Left hindlimb (tissue), 1 donor: ENCODE measurements around the gene AP1S2.
"Not testable (repeated sequence)": the region's sequence is repeated elsewhere in the genome, so short reads cannot be mapped to it uniquely, and the experiment has no call there.

Experiments
- DNase-seq: peaks from one replicate; pipeline ENCODE4 v3.0.0-alpha.2; 2018

AP1S2 gene

GRCh38 chrX:15854080-15854655, 445 bp downstream of the AP1S2 start:
- DNase-seq, result peak; percentile 59

- DNase-seq, result no peak
These were observed 980 bp downstream of the AP1S2 start for GRCh38 chrX:15853586-15854079.

- no peak for DNase-seq
These were observed 5.1 kb downstream of the AP1S2 start for GRCh38 chrX:15849555-15849954.

GRCh38 chrX:15848576-15848975, 6.0 kb downstream of the AP1S2 start:
- DNase-seq, result no peak

DNA sequence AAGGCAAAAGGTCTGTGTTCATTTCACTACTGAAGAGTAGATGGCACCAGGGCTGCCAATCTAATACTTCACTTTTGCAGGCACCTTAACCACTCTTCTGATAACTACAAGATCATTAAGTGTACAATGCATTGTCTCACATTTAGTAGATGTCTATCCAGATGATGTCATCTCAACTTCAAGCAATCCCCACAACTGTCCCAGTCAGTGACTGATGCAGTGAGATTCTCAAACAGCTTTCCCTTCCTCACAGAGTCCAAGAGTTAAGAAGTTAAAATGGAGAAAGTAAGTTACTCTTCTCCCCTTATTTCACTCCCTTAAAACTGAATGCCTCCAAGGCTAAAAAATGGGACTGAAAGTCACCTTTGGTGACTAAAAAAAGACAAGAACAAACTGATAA, 10.7 kb downstream of the AP1S2 start:
- no peak for DNase-seq

DNA sequence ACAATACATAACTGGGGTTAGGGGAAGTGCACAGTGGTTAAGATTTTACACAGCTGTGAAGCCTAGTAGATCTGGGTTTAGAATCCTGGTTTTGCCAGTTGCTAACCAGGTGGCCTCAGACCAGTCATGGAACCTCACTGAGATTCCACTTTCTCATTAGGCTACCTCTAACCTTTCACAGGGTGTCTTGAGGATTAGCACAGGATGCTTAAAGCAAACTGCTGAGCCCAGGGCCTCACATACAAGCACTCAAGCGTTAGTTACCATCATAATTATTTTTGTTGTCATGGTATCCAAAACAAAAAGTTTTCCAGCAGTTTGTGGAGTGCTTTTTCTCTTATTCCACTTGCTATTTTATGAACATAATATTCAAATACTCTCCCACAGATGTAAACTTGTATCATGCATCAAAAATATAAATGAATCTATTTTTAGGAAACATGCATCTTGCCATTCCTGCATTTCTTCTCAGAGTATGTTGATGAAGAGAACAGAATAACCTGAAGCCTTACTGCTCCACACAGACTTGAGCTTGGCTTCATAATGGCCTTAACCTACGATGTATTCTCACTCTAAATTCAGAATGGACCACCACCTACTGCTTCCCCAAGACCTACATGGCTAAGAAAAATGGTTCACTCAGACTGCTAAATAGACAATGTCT, 12.6 kb downstream of the AP1S2 start:
- DNase-seq, result no peak

GRCh38 chrX:15838017-15838416, 16.6 kb downstream of the AP1S2 start:
- DNase-seq, result no peak

GRCh38 chrX:15834827-15835595, 19.6 kb downstream of the AP1S2 start:
- DNase-seq, result no peak

DNA sequence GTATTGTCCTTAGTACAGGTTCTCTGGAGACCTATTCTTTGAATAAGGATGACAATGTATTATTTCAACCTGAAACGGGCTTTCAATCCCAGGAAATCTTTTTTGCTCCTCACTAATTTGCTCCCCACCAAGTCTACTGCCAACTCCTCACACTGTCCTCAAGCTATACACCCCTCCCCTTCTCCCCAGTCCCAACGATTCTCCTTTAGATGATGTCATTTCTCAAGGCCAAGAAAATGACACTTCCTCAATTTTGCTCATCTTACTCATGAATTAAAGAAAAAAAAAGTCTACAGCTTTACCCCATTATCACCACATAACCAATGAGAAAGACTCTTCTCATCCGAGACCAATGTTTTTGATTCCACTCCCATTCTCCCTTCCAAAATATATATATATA, 20.6 kb downstream of the AP1S2 start:
- no peak for DNase-seq

DNA sequence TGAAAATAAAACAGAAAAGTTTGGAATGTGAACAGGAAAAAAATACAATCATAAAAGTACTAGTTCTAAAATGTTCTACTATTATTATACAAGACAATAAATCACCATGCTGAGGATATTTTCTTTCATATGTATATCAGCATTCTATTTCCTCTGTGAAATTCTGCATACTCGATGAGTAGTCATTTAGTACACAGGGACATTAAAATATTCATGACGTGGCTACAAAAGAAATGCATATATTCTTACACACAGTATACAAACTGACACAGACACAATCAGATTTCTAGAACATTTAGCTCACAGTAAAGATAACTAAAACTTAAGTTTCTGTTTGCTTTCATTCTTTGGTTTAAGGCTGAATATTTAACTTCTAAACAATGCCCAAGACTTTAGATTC, 23.3 kb downstream of the AP1S2 start:
- DNase-seq, result not testable (repeated sequence)

DNA sequence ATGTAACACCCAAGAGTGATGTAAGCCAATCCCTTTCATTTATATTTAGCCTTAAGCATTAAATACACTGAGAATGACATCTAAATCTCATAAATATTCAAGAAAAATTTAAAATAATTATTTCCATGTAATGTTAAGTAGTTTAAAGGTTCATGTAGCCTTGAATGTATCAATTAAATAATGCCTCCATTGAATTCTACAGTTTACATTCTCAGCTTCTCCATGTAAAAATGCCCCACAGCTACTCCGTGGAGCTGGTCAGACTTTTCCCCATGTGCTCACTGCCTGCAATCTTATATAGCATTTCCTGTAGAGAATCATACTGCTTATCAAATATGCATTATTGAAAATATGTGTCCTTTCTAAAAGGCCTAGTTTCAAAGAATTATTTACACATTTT, 25.4 kb downstream of the AP1S2 start:
- no peak for DNase-seq

DNA sequence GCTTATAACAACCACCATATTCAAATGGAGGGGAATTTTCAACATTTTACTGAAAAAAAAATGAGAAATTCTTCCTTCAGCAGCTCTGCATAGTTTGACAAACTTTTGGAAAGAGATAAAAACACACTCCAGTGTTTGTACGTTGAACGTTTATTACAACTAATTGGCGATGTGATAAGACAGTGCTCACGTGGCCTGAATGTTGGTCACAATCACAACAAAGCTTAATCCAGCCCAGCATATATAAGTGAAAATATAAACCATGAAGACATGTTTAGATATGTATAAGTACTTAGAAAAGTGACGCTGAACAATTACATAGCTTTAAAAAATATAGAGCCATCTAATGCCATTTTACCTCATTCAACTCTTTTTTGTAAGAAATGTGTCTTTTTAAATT, 28.7 kb downstream of the AP1S2 start:
- DNase-seq, result no peak

GRCh38 chrX:15822922-15823321, 31.7 kb downstream of the AP1S2 start:
- no peak for DNase-seq

DNA sequence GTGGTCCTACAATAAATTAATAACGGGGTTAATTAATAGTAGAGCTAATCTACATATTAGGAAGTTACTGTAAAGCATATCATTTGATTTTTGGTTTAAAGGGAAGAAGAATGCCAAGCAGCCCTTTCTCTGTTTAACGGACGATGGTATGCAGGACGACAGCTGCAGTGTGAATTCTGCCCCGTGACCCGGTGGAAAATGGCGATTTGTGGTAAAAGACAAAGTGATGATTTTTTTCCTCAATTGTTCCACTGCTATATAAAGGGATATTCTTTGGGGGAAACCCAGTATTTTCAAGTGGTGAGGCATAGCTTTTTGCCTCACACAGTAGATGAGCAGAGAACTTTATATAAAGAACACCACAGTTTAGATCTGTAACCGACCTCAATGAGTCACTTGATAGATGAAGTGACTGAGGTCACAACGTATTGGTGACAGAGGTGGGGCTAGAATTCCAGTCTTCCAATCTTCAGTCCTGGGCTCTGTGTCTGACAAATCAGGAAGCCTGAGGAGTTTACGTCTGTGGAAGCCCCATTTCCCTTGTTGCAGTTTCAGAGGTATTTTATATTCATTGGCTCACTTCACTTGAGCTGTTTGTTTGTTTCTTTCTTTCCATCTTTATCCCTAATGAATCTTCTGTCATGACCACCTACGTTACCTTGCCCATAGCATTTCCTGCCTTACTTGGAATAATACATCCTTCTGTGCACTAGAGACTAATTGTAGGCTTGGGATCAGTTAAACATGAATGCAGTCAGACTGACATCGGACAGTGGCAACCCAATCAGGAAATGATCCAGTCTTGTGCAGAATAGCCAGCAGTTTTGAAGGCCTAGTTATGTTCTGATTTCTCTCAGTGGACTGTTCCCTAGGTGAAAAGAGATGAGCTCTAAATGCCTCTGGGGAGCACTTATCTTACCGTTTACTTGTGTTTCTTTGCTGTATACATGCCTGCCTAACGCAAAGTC, 34.2 kb downstream of the AP1S2 start:
- DNase-seq, result no peak

GRCh38 chrX:15816886-15817285, 37.7 kb downstream of the AP1S2 start:
- peak; percentile 29 for DNase-seq

GRCh38 chrX:15816438-15816809, 38.2 kb downstream of the AP1S2 start:
- no peak for DNase-seq

DNA sequence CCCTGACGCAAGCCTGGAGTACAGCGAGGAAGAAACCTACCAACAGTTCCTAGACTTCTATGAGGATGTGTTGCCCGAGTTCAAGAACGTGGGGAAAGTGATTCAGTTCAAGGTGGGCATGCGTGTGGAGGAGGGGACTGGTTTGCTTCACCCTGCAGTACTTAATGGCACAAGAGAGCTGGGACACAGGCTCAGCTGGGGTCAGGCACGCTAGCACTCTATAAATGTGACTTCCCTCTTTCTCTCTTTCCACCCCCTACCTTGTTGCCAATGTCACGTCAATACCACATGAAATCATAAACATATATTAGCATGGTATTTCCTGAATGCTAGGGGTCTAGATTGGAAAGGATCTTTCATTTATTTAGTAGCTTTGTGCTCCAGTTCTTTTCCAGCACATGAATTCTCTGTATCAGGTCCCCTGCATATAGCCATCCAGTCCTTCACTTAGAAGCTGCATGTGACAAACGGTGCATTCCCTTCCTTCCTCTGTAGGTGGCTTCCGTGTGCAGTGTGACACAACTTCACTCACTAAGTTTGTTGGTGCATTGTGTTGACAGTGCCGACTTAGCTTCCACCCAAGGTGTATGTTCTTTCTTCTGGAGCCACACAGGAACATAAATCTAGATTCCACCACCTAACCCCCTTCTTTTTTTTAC, 38.7 kb downstream of the AP1S2 start:
- DNase-seq, result no peak

GRCh38 chrX:15814771-15815365, 39.7 kb downstream of the AP1S2 start:
- no peak for DNase-seq

GRCh38 chrX:15813416-15813815, 41.2 kb downstream of the AP1S2 start:
- DNase-seq, result no peak

DNA sequence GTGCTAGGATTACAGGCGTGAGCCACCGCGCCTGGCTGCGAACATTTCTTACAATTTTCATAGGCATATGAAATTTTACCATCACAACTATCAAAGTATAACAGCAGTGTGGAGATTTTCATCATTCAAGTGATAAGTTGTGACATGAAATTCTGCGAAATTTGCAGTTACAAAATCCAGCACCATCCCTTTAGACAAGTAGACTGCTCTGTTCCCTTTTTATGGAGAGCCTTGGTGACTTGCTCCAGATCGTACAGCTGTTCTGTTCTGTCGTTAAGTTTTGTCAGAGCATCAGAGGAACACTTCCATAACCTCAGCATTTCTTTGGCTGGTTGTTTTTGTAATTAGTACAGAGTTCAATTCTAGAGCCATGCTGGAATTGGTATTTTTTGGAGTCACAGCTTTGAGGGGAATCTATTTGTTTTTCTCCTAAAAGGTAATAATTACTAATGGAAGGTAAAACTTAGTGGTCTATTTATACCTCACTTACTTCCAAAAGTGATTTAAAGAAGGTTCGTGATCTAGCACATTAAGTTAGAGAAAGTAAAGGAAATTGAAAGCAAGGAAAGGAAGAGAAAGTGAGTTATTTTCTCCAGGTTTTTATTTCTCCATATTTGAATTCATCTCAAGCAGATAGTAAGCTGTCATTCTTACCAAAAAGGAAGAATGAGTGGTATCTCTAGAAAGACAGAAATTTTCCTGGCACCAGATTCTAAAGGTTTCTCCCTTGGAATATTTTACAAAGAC, 42.2 kb downstream of the AP1S2 start:
- DNase-seq, result no peak

DNA sequence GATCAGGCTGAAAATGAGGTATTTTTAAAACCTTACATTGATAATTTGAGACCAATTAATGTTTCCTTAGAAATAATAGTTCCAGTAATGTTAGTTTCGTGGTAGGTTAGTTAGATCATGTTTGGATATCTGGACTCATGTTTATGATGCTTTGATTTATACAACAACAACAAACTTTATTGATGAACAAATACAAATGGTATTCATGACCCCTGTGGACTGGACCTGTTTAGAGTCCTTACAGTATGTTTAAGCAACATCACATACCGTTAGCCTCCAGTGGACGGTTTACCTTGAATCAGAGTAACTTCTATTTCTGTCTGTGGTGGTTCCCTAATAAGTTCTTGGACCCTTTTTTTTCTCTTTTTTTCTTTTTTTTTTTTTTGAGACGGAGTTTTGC, 46.4 kb downstream of the AP1S2 start:
- no peak for DNase-seq
